ENCODE measurements around the gene STAP2. TPM values are rescaled to one million over a fixed set of nuclear protein-coding genes. Genes with fewer than 3 reads are reported as not detected.
"Not testable (repeated sequence)": the region's sequence is repeated elsewhere in the genome, so short reads cannot be mapped to it uniquely, and the experiment has no call there.

Gene STAP2
- total RNA-seq, 1 donor from 2014 or later, result 35.6 TPM

DNA sequence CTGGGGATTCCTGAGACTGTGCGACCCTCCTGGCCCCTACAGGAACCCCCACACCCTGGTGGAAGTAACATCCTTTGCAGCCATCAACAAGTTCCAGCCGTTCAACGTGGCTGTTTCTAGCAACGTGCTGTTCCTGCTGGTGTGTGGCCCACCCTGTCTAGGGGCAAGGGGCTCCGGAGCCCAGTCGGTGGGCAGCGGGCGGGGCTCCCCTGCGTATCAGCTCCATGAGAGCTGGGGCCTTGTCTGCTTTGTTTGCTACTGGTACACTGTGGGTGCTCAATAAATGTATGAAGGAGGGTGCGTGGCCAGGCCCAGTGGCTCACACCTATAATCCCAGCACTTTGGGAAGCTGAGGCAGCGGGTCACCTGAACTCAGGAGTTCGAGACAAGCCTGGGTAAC, 15.7 kb upstream of the STAP2 start:
- no peak overlapping the region for H3K27ac Mint-ChIP-seq
- no peak for DNase-seq (ENCODE audit: low spot score, unreplicated experiment)
- no peak overlapping the region for H3K4me3 Mint-ChIP-seq (ENCODE audit: low read depth)
- TF ChIP-seq, protein P1, sequence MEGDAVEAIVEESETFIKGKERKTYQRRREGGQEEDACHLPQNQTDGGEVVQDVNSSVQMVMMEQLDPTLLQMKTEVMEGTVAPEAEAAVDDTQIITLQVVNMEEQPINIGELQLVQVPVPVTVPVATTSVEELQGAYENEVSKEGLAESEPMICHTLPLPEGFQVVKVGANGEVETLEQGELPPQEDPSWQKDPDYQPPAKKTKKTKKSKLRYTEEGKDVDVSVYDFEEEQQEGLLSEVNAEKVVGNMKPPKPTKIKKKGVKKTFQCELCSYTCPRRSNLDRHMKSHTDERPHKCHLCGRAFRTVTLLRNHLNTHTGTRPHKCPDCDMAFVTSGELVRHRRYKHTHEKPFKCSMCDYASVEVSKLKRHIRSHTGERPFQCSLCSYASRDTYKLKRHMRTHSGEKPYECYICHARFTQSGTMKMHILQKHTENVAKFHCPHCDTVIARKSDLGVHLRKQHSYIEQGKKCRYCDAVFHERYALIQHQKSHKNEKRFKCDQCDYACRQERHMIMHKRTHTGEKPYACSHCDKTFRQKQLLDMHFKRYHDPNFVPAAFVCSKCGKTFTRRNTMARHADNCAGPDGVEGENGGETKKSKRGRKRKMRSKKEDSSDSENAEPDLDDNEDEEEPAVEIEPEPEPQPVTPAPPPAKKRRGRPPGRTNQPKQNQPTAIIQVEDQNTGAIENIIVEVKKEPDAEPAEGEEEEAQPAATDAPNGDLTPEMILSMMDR (IDR thresholded peaks at IDR 0.05; ENCODE audit: unreplicated experiment), result no peak
- no peaks in the 10 kb centered on the region for H3K9me3 Mint-ChIP-seq (ENCODE audit: low read depth)
- no peaks in the 10 kb centered on the region for H3K27me3 Mint-ChIP-seq
- peaks cover 5% of the 10 kb centered on the region for H3K36me3 Mint-ChIP-seq (ENCODE audit: insufficient read depth)
- no peaks in the 10 kb centered on the region for H3K4me1 Mint-ChIP-seq (ENCODE audit: low read depth)

DNA sequence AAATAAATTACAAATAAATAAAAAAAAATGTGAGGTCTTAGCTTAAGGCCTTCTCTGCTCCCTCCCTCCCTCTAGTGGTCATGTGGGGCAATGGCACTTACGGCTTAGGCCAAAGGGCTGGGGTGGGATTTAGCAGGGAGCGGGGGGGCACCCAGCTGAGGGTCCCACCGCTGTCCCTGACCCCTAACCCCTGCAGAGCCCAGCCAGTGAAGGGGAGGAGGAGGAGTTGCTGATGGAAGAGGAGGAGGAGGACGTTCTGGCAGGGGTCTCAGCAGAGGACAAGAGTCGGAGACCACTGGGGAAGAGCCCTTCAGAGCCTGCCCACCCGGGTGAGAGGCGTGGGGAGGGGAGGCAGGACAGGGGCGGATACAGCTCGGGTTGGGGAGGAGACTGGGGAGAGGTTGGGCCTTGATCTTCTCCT, 14.1 kb upstream of the STAP2 start:
- no peaks in the 10 kb centered on the region for H3K9me3 Mint-ChIP-seq (ENCODE audit: low read depth)
- H3K27ac Mint-ChIP-seq, result no peak overlapping the region
- no peaks in the 10 kb centered on the region for H3K4me1 Mint-ChIP-seq (ENCODE audit: low read depth)
- no peaks in the 10 kb centered on the region for H3K27me3 Mint-ChIP-seq
- peak; percentile 65 for DNase-seq (ENCODE audit: low spot score, unreplicated experiment)
- peaks cover 6% of the 10 kb centered on the region for H3K36me3 Mint-ChIP-seq (ENCODE audit: insufficient read depth)
- TF ChIP-seq, protein P1 (IDR thresholded peaks at IDR 0.05; ENCODE audit: unreplicated experiment), result peak; percentile 94
- no peak overlapping the region for H3K4me3 Mint-ChIP-seq (ENCODE audit: low read depth)

DNA sequence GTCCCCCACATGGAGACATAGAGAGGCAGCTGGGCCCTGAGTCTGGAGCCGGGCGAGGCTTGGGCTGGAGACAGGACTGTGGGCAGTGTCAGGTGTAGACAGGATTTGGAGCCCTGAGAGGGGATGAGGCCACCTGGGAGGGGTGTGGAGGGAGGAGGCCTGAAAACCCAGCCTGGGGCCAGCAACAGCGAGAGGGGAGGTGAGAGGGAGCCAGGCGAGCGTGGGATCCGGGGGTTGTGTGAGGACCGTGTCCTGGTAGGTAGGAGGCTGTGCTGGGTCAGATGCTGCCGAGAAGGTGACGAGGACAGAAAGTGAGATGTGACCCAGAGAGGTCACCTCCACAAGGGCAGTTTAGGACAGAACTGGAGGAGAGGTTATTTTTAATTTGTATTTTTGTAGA, 12.1 kb upstream of the STAP2 start:
- no peaks in the 10 kb centered on the region for H3K9me3 Mint-ChIP-seq (ENCODE audit: low read depth)
- TF ChIP-seq, protein P1 (IDR thresholded peaks at IDR 0.05; ENCODE audit: unreplicated experiment), result no peak
- H3K4me3 Mint-ChIP-seq (ENCODE audit: low read depth), result no peak overlapping the region
- H3K4me1 Mint-ChIP-seq (ENCODE audit: low read depth), result no peaks in the 10 kb centered on the region
- no peaks in the 10 kb centered on the region for H3K27me3 Mint-ChIP-seq
- DNase-seq (ENCODE audit: low spot score, unreplicated experiment), result no peak
- peaks cover 15% of the 10 kb centered on the region for H3K36me3 Mint-ChIP-seq (ENCODE audit: insufficient read depth)
- no peak overlapping the region for H3K27ac Mint-ChIP-seq

DNA sequence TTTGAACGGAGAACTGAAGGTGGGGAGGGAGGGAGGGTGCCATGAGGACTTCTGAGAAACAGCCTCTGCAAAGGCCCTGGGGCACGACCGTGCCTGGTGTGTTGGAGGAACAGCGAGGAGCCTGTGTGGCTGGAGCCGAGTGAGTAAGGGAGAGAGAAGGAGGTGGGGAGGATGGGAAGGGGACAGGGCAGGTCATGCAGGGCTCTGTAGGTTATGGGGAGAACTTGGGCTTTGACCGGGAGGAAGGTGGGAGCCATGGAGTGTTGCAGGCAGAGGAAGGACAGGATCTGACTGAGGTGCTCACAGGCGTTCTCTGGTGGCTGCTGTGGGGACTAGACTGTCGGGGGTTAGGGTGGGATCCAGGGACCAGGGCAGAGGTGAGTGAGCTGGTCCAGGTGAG, 11.5 kb upstream of the STAP2 start:
- Mint-ChIP-seq H3K27me3 (no peaks in the 10 kb centered on the region), H3K36me3 (ENCODE audit: insufficient read depth) (peaks cover 18% of the 10 kb centered on the region), H3K27ac (no peak overlapping the region), H3K4me1 (ENCODE audit: low read depth) (no peaks in the 10 kb centered on the region), H3K9me3 (ENCODE audit: low read depth) (no peaks in the 10 kb centered on the region), H3K4me3 (ENCODE audit: low read depth) (no peak overlapping the region)
- TF ChIP-seq, protein P1 (IDR thresholded peaks at IDR 0.05; ENCODE audit: unreplicated experiment), result no peak
- no peak for DNase-seq (ENCODE audit: low spot score, unreplicated experiment)

DNA sequence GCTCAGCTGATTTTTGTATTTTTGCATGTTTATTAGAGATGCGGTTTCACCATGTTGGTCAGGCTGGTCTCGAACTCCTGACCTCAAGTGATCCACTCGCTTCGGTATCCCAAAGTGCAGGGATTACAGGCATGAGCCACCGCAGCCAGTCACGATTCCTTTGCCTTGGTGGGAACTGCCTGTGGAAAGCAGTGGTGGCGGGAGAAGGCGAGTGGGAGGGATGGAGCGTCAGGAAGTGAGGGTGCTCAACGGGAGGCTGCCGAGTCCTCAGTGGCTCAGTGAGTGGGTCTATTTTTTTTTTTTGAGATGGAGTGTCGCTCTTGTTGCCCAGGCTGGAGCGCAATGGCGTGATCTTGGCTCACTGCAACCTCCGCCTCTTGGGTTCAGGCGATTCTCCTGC, 10.6 kb upstream of the STAP2 start:
- H3K9me3 Mint-ChIP-seq (ENCODE audit: low read depth); H3K27ac Mint-ChIP-seq; H3K27me3 Mint-ChIP-seq; DNase-seq (ENCODE audit: low spot score, unreplicated experiment); H3K4me1 Mint-ChIP-seq (ENCODE audit: low read depth); H3K4me3 Mint-ChIP-seq (ENCODE audit: low read depth): not testable (repeated sequence)
- H3K36me3 Mint-ChIP-seq (ENCODE audit: insufficient read depth), result peaks cover 18% of the 10 kb centered on the region

DNA sequence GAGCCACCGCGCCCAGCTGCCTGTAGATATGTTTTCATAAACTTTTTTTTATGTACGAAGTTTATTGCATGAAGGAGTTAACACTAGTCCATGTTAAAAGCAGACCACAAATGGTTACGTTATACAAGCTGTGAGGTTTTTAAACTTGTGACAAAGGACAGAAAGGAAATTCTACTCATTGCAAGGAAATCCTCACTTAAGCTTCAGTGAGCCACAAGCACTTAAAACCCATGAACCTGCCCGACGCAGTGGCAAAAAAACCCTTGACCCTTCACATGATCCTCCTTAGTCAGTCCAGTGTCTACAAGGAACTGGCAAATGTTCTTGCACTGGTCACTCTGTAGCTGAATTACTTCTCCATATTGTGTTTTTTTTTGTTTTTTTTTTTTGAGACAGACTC, 8.9 kb upstream of the STAP2 start:
- H3K27me3 Mint-ChIP-seq, result no peaks in the 10 kb centered on the region
- H3K4me1 Mint-ChIP-seq (ENCODE audit: low read depth), result peaks cover 2% of the 10 kb centered on the region
- H3K27ac Mint-ChIP-seq, result no peak overlapping the region
- H3K4me3 Mint-ChIP-seq (ENCODE audit: low read depth), result no peak overlapping the region
- DNase-seq (ENCODE audit: low spot score, unreplicated experiment), result no peak
- H3K36me3 Mint-ChIP-seq (ENCODE audit: insufficient read depth), result peaks cover 16% of the 10 kb centered on the region
- H3K9me3 Mint-ChIP-seq (ENCODE audit: low read depth), result no peaks in the 10 kb centered on the region
- TF ChIP-seq, protein P1 (IDR thresholded peaks at IDR 0.05; ENCODE audit: unreplicated experiment), result no peak
